Lower leg skin (tissue), 4 donors: ENCODE measurements around the gene KCNMA1. TPM values are rescaled to one million over a fixed set of nuclear protein-coding genes. Genes with fewer than 3 reads are reported as not detected.

Experiments
- DNase-seq, 2 donors: peaks; one replicate each; pipeline ENCODE4 v3.0.0-alpha.2; 2019; ENCODE audit warnings: low spot score in 2 of 2
- H3K4me3 ChIP-seq: fragments of 200-600 bp; sonication (generic); 2 replicates; pipeline ENCODE4 v1.5.1; 2017; ENCODE audit warnings: mild to moderate bottlenecking, low read depth; ENCODE audit not compliant: poor library complexity, severe bottlenecking
- CTCF ChIP-seq, 3 donors: fragments of 450-650 bp; IDR thresholded peaks; one replicate each; pipeline ENCODE4 v1.5.1; 2016; ENCODE audit warnings: antibody characterized with exemption in 3 of 3, mild to moderate bottlenecking in 3 of 3, moderate library complexity in 2 of 3
- POLR2A ChIP-seq, 2 donors: fragments of 450-650 bp; IDR thresholded peaks; one replicate each; pipeline ENCODE4 v1.6.1; 2016 to 2017; ENCODE audit warnings: antibody characterized with exemption in 2 of 2, mild to moderate bottlenecking in 1 of 2, moderate library complexity in 1 of 2
- WGBS, 2 donors: methylation state at CpG; one replicate each; pipeline ENCODE4 v1.1.5; 2018; 5-methylcytosine and 5-hydroxymethylcytosine counted together
- intact Hi-C: fragments of 100-400 bp; cut with DNase I; formaldehyde crosslinking; loops from one replicate; pipeline ENCODE4 v1.15.0; 2023; ENCODE audit warnings: low total_unique reads
- total RNA-seq, 4 donors: library from RNA; depleted of rRNA; stranded (reverse); fragments of >200 nt; gene quantifications; one replicate each; pipeline ENCODE4 v1.1.0, GENCODE V29; 2016

Gene KCNMA1
- total RNA-seq, 4 donors from 2014 or later, result 4.1 to 9.9 (median 6.5) TPM

- 74 to 90% methylated on average over 5 of the region's 5 CpGs for WGBS, 2 donors
- DNase-seq, result no peak
- no peak for TF ChIP-seq POLR2A (IDR thresholded peaks at IDR 0.05)
- intact Hi-C loops, result no loop called here
- H3K4me3 ChIP-seq, result no peak overlapping the region
These were observed 446.1 kb downstream of the KCNMA1 start for GRCh38 chr10:77191324-77192049.

- DNase-seq, result no peak
- intact Hi-C loops, result no loop called here
- no peak overlapping the region for H3K4me3 ChIP-seq
- TF ChIP-seq CTCF (IDR thresholded peaks at IDR 0.05) (no peak), POLR2A (IDR thresholded peaks at IDR 0.05) (no peak)
- 80 to 88% methylated on average over 1 of the region's 1 CpG for WGBS, 2 donors
These were observed 447.3 kb downstream of the KCNMA1 start for GRCh38 chr10:77190291-77190690.

GRCh38 chr10:77189520-77189919 lies 448.1 kb downstream of the KCNMA1 start:
- TF ChIP-seq CTCF (IDR thresholded peaks at IDR 0.05), result no peak
- TF ChIP-seq POLR2A (IDR thresholded peaks at IDR 0.05), result no peak
- H3K4me3 ChIP-seq, result no peak overlapping the region
- DNase-seq, result no peak
- 85 to 88% methylated on average over 4 of the region's 4 CpGs for WGBS, 2 donors
- intact Hi-C loops, result no loop called here

GRCh38 chr10:77189075-77189474 lies 448.5 kb downstream of the KCNMA1 start:
- TF ChIP-seq POLR2A (IDR thresholded peaks at IDR 0.05), result no peak
- no peak for TF ChIP-seq CTCF (IDR thresholded peaks at IDR 0.05)
- H3K4me3 ChIP-seq, result no peak overlapping the region
- 77 to 86% methylated on average over 4 of the region's 4 CpGs for WGBS, 2 donors
- intact Hi-C loops, result no loop called here
- DNase-seq, result no peak

GRCh38 chr10:77188521-77188920 lies 449.1 kb downstream of the KCNMA1 start:
- no peak for DNase-seq
- no peak overlapping the region for H3K4me3 ChIP-seq
- intact Hi-C loops, result no loop called here
- TF ChIP-seq CTCF (IDR thresholded peaks at IDR 0.05) (no peak), POLR2A (IDR thresholded peaks at IDR 0.05) (no peak)

- DNase-seq, result no peak
- no peak overlapping the region for H3K4me3 ChIP-seq
- TF ChIP-seq CTCF (IDR thresholded peaks at IDR 0.05), result no peak
- intact Hi-C loops, result no loop called here
- 41 to 46% methylated on average over 1 of the region's 1 CpG for WGBS, 2 donors
These were observed 449.6 kb downstream of the KCNMA1 start for GRCh38 chr10:77188000-77188395.
